ENCODE results near the gene MBLAC1. TPM values are rescaled to one million over a fixed set of nuclear protein-coding genes. Genes with fewer than 3 reads are reported as not detected.

The MBLAC1 gene
- total and polyA plus RNA-seq, 9 of the 15 experiments (the other 6 are each of a cell fraction or from before 2014, with no cell fraction given): 0.03 to 3.1 (median 0.52) TPM

DNA sequence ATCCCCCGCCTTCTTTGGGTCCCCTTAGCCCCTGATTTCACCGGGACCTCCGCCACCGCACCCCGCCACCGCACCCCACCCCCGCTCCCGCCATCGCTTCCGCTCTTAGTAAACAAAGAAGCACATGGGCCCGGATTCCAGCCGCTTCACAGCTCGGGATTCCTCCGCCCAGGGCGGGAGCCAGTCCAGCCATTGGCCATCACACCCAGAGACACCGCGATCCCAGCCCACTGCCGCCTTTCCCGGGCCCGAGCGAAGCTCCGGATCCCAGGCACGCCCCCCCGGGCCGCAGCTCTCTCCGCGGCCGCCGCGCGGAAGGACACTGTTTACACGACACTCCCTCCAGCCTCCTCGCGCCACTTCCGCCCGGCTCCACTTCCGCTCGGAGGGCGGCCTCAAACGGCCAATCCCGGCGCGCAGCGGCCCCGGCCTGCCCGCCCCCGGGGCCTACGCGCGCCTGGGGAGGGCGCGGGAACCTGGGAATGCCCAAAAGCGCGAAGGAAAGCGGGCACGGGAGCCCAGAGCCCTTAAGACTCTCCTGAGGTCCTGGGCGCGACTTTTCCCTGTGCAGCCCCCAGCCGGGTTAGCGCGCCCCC lies 26.2 kb upstream of the MBLAC1 start (continued):
- TF ChIP-seq ZBTB5 (IDR thresholded peaks at IDR 0.05) (no peak), BACH1 (tag; IDR thresholded peaks at IDR 0.05) (no peak), REST (IDR thresholded peaks at IDR 0.05; ENCODE audit: borderline replicate concordance) (no peak), REST (CRISPR knock-in tag; IDR thresholded peaks at IDR 0.05; ENCODE audit: low read depth) (0 out of 2 replicates have a peak, but pooled peaks have one; percentile 68)
- TF ChIP-seq, protein P1, sequence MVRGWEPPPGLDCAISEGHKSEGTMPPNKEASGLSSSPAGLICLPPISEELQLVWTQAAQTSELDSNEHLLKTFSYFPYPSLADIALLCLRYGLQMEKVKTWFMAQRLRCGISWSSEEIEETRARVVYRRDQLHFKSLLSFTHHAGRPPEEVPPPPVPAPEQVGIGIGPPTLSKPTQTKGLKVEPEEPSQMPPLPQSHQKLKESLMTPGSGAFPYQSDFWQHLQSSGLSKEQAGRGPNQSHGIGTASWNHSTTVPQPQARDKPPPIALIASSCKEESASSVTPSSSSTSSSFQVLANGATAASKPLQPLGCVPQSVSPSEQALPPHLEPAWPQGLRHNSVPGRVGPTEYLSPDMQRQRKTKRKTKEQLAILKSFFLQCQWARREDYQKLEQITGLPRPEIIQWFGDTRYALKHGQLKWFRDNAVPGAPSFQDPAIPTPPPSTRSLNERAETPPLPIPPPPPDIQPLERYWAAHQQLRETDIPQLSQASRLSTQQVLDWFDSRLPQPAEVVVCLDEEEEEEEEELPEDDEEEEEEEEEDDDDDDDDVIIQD (CRISPR knock-in tag; IDR thresholded peaks at IDR 0.05): no peak
- TF ChIP-seq, protein P2, sequence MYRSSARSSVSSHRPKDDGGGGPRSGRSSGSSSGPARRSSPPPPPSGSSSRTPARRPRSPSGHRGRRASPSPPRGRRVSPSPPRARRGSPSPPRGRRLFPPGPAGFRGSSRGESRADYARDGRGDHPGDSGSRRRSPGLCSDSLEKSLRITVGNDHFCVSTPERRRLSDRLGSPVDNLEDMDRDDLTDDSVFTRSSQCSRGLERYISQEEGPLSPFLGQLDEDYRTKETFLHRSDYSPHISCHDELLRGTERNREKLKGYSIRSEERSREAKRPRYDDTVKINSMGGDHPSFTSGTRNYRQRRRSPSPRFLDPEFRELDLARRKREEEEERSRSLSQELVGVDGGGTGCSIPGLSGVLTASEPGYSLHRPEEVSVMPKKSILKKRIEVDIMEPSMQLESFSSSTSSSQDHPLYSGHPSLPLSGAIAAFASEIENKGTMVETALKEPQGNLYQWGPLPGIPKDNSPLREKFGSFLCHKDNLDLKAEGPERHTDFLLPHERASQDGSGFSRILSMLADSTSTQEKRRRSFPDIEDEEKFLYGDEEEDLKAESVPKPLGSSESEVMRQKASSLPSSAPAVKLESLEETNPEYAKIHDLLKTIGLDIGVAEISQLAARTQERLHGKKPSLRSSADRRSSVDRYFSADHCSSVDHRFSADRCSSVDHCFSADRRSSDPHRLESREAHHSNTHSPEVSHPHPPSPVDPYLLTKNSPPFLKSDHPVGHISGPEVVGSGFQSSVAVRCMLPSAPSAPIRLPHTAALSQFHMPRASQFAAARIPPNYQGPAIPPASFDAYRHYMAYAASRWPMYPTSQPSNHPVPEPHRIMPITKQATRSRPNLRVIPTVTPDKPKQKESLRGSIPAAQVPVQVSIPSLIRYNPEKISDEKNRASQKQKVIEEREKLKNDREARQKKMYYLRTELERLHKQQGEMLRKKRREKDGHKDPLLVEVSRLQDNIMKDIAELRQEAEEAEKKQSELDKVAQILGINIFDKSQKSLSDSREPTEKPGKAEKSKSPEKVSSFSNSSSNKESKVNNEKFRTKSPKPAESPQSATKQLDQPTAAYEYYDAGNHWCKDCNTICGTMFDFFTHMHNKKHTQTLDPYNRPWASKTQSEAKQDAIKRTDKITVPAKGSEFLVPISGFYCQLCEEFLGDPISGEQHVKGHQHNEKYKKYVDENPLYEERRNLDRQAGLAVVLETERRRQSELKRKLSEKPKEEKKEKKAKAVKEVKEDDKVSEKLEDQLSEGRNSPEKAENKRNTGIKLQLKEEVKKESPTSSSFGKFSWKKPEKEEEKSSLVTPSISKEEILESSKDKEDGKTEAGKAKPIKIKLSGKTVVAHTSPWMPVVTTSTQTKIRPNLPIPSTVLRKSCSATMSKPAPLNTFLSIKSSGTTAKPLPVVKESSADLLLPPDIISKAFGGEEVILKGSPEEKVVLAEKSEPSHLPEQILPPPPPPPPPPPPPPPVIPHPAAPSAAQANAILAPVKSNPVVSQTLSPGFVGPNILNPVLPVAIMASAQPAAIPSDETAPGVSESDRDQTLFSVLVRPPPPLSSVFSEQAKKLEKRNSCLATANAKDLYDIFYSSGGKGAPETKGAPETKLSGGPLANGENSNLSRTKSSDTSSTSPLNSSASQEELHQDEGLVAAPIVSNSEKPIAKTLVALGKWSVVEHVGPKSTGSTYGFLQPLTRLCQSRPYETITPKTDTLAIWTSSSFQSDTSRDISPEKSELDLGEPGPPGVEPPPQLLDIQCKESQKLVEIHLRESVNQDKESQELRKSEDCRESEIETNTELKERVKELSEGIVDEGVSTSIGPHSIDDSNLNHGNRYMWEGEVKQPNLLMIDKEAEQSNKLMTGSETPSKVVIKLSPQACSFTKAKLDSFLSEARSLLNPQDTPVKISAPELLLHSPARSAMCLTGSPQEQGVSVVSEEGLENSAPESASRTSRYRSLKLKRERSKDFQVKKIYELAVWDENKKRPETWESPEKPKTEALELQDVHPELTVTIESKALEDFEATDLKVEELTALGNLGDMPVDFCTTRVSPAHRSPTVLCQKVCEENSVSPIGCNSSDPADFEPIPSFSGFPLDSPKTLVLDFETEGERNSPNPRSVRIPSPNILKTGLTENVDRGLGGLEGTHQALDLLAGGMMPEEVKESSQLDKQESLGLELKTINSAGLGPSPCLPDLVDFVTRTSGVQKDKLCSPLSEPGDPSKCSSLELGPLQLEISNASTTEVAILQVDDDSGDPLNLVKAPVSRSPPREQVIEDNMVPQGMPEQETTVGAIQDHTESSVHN (IDR thresholded peaks at IDR 0.05; ENCODE audit: borderline replicate concordance in 1 of 2, low read depth in 1 of 2): peak in 1 of 2 experiments; percentile 28; a peak in 1 of 4 replicates
